Endothelial cell of umbilical vein (primary cell): ENCODE results near the gene ALK. TPM values are rescaled to one million over a fixed set of nuclear protein-coding genes. Genes with fewer than 3 reads are reported as not detected.

Experiments
- BruUV-seq: library from RNA; stranded (reverse); fragments of 400-500 nt; replicated peaks from 2 replicates; lab custom pipeline; 2021; lab: Mats Ljungman, UMichigan
- CTCF ChIA-PET: fragments of 300-600, 350-600 bp; sonication (Branson Sonifier 250); formaldehyde crosslinking; loops from one replicate; lab custom pipeline; 2021; ENCODE audit warnings: antibody characterized with exemption, inconsistent platforms; lab: Charles Lee
- POLR2A ChIA-PET: fragments of 300-600, 350-600 bp; sonication (Branson Sonifier 250); formaldehyde crosslinking; loops from one replicate; lab custom pipeline; 2021; ENCODE audit warnings: antibody characterized with exemption, inconsistent platforms; lab: Charles Lee
- DNase-seq: peaks from one replicate; pipeline ENCODE4 v3.0.0-alpha.2; 2011; ENCODE audit warnings: low read depth, low spot score
- FAIRE-seq: peaks from 2 replicates; lab custom pipeline; 2011; peaks lifted over from hg19 to GRCh38; lab: Jason Lieb, UNC
- H2AFZ ChIP-seq: 2 replicates; pipeline ENCODE4 v1.6.0; 2012; ENCODE audit warnings: low read depth, low read length, control low read depth, inconsistent platforms
- H3K27ac ChIP-seq: 2 replicates; pipeline ENCODE4 v1.5.1; 2011; ENCODE audit warnings: low read depth, mild to moderate bottlenecking, control low read depth, low read length, moderate library complexity; ENCODE audit not compliant: insufficient read depth
- H3K27me3 ChIP-seq, 2 experiments: 2 replicates each; pipeline versions ENCODE4 v1.6.0 to v1.6.1; 2011; ENCODE audit warnings: low read length in 2 of 2, mixed read lengths in 1 of 2; ENCODE audit not compliant: control insufficient read depth in 2 of 2, insufficient read depth in 2 of 2
- H3K36me3 ChIP-seq, 2 experiments: 2 replicates in 1 of 2; 3 replicates in 1 of 2; pipeline ENCODE4 v1.5.1; 2011; ENCODE audit warnings: low read length in 2 of 2, mild to moderate bottlenecking in 1 of 2, moderate library complexity in 1 of 2; ENCODE audit not compliant: control insufficient read depth in 2 of 2, insufficient read depth in 2 of 2; ENCODE audit errors: extremely low read depth in 1 of 2
- H3K4me1 ChIP-seq: 3 replicates; pipeline ENCODE4 v1.5.1; 2011; ENCODE audit warnings: mild to moderate bottlenecking, low read length; ENCODE audit not compliant: control insufficient read depth, insufficient read depth; ENCODE audit errors: extremely low read depth
- H3K4me2 ChIP-seq: 2 replicates; pipeline ENCODE4 v1.6.1; 2011; ENCODE audit warnings: low read length, control low read depth, mixed read lengths; ENCODE audit not compliant: insufficient read depth
- H3K4me3 ChIP-seq, 3 experiments: fragments of 200-600 bp in 1 of 3; sonication (generic), shearing (Covaris generic) in 1 of 3; replicated peaks in 1 of 3; 2 replicates each; pipeline ENCODE4 v1.5.1; 2011 to 2016; ENCODE audit warnings: control low read depth in 3 of 3, low read length in 3 of 3, mild to moderate bottlenecking in 2 of 3, inconsistent platforms in 1 of 3, low read depth in 1 of 3, moderate library complexity in 1 of 3; ENCODE audit not compliant: insufficient read depth in 1 of 3
- H3K79me2 ChIP-seq: 2 replicates; pipeline ENCODE4 v1.6.0; 2012; ENCODE audit warnings: low read length, inconsistent platforms; ENCODE audit not compliant: control insufficient read depth, insufficient read depth
- H3K9ac ChIP-seq: replicated peaks from 2 replicates; pipeline ENCODE3; 2011; ENCODE audit warnings: low read length, control low read depth; ENCODE audit not compliant: insufficient read depth; ENCODE audit errors: extremely low read depth
- H3K9me1 ChIP-seq: replicated peaks from 3 replicates; pipeline ENCODE4 v1.6.0; 2011; ENCODE audit warnings: mild to moderate bottlenecking, low read length; ENCODE audit not compliant: control insufficient read depth, insufficient read depth; ENCODE audit errors: extremely low read depth
- H3K9me3 ChIP-seq: replicated peaks from 2 replicates; pipeline ENCODE4 v1.5.1; 2012; ENCODE audit warnings: low read length, inconsistent platforms; ENCODE audit not compliant: control insufficient read depth, insufficient read depth
- H4K20me1 ChIP-seq: replicated peaks from 2 replicates; pipeline ENCODE3; 2011; ENCODE audit warnings: mild to moderate bottlenecking, low read length; ENCODE audit not compliant: control insufficient read depth, insufficient read depth; ENCODE audit errors: extremely low read depth
- CTCF ChIP-seq, 2 donors: IDR thresholded peaks; 1 replicate in 1 of 2; 2 replicates in 1 of 2; pipeline ENCODE4 v1.5.1; 2011; ENCODE audit warnings: low read length in 2 of 2, mild to moderate bottlenecking in 2 of 2, moderate library complexity in 2 of 2, control low read depth in 1 of 2, inconsistent platforms in 1 of 2, low read depth in 1 of 2; ENCODE audit not compliant: insufficient read depth in 1 of 2; ENCODE audit errors: extremely low read depth in 1 of 2
- EZH2 ChIP-seq: IDR thresholded peaks from 2 replicates; pipeline ENCODE4 v1.6.1; 2012; ENCODE audit warnings: borderline replicate concordance, low read depth, mild to moderate bottlenecking, moderate library complexity, low read length, inconsistent platforms; ENCODE audit not compliant: severe bottlenecking
- FOS ChIP-seq: IDR thresholded peaks from 2 replicates; pipeline ENCODE4 v1.6.1; 2011; ENCODE audit warnings: mild to moderate bottlenecking, low read length, moderate library complexity, borderline replicate concordance; ENCODE audit not compliant: insufficient read depth
- GATA2 ChIP-seq: IDR thresholded peaks from 2 replicates; pipeline ENCODE4 v1.7.0; 2011; ENCODE audit warnings: low read depth, mild to moderate bottlenecking, moderate library complexity, mixed read lengths, low read length; ENCODE audit not compliant: insufficient read length, insufficient read depth
- JUN ChIP-seq: IDR thresholded peaks from 2 replicates; pipeline ENCODE4 v1.6.1; 2011; ENCODE audit warnings: borderline replicate concordance, low read depth; ENCODE audit not compliant: insufficient read length, insufficient read depth
- POLR2A ChIP-seq: IDR thresholded peaks from 2 replicates; pipeline ENCODE4 v1.6.1; 2012; ENCODE audit warnings: low read depth, mild to moderate bottlenecking, control low read depth, low read length
- POLR2AphosphoS5 ChIP-seq: IDR thresholded peaks from 2 replicates; pipeline ENCODE4 v1.6.1; 2012; ENCODE audit warnings: low read depth, mild to moderate bottlenecking, control low read depth, low read length, moderate library complexity; ENCODE audit not compliant: insufficient read depth
- dilution Hi-C: fragments of 300-500 bp; cut with MboI; formaldehyde crosslinking; loops from one replicate; pipeline ENCODE4 v1.15.0; 2019; ENCODE audit warnings: low sequenced_read_pairs; ENCODE audit not compliant: extremely low pct_ligation_motif_present
- intact Hi-C: fragments of 100-400 bp; cut with micrococcal nuclease; formaldehyde crosslinking; loops from one replicate; pipeline ENCODE4 v1.10.0; 2022
- polyA plus RNA-seq, 4 experiments: library from polyadenylated mRNA; depleted of rRNA in 3 of 4; stranded (reverse) in 3 of 4; unstranded in 1 of 4; fragments of >200 nt; gene quantifications; 2 replicates each; pipeline versions ENCODE4 v1.2.1 to v1.2.3, GENCODE V29; 2011 to 2012; ENCODE audit warnings: missing spikeins in 1 of 4
- total RNA-seq: library from RNA; stranded (reverse); gene quantifications from 2 replicates; pipeline ENCODE4 v1.2.3, GENCODE V29; 2021

The ALK gene
- total and polyA plus RNA-seq, 2 donors (not counting 3 experiments of a cell fraction or from before 2014, with no cell fraction given), result not detected

- Histone ChIP-seq H2AFZ (no peak overlapping the region), H3K27ac (no peak overlapping the region), H3K4me3 (no peak overlapping the region), H3K36me3 (no peaks in the 10 kb centered on the region), H4K20me1 (no peaks in the 10 kb centered on the region), H3K79me2 (no peaks in the 10 kb centered on the region), H3K4me2 (no peak overlapping the region), H3K4me1 (no peaks in the 10 kb centered on the region), H3K9me3 (peaks cover 2% of the 10 kb centered on the region), H3K27me3 (no peaks in the 10 kb centered on the region), H3K9me1 (no peaks in the 10 kb centered on the region), H3K9ac (no peak overlapping the region)
- intact Hi-C loops, result no loop called here
- DNase-seq, result no peak
- no peak for FAIRE-seq
- ChIA-PET CTCF (interaction anchor here (1.2 kb wide), 1 partner anchor 43 kb away, joined by 3 read pairs; no protein-coding TSS in a partner anchor), POLR2A (no interaction called here)
- TF ChIP-seq EZH2 (no peak), POLR2AphosphoS5 (no peak), JUN (no peak), POLR2A (no peak), FOS (no peak), CTCF (IDR thresholded peaks at IDR 0.05; ENCODE audit: extremely low read depth in 1 of 2, insufficient read depth in 1 of 2, low read depth in 1 of 2, low read length in 2 of 2) (no peak), GATA2 (no peak)
- dilution Hi-C loops, result no loop called here
- no TSS peak for BruUV-seq
Observed at GRCh38 chr2:29880084-29880483, 41.3 kb downstream of the ALK start.
